Activated CD8-positive, alpha-beta memory T cell treated with anti-CD3 and anti-CD28 coated beads for 36 hours (primary cell): ENCODE data around the gene TEX35. TPM values are rescaled to one million over a fixed set of nuclear protein-coding genes. Genes with fewer than 3 reads are reported as not detected.

Experiments
- CTCF ChIA-PET: fragments of 350-600 bp; sonication (Branson Sonifier 250); formaldehyde crosslinking; loops from one replicate; lab custom pipeline; 2021; ENCODE audit warnings: antibody characterized with exemption; lab: Charles Lee
- POLR2A ChIA-PET: fragments of 350-600 bp; sonication (Branson Sonifier 250); formaldehyde crosslinking; loops from one replicate; lab custom pipeline; 2021; ENCODE audit warnings: antibody characterized with exemption; lab: Charles Lee
- total RNA-seq, 2 experiments: library from RNA; stranded (reverse); gene quantifications; one replicate each; pipeline ENCODE4 v1.2.3, GENCODE V29; 2021

Gene TEX35
- not detected for total RNA-seq

DNA sequence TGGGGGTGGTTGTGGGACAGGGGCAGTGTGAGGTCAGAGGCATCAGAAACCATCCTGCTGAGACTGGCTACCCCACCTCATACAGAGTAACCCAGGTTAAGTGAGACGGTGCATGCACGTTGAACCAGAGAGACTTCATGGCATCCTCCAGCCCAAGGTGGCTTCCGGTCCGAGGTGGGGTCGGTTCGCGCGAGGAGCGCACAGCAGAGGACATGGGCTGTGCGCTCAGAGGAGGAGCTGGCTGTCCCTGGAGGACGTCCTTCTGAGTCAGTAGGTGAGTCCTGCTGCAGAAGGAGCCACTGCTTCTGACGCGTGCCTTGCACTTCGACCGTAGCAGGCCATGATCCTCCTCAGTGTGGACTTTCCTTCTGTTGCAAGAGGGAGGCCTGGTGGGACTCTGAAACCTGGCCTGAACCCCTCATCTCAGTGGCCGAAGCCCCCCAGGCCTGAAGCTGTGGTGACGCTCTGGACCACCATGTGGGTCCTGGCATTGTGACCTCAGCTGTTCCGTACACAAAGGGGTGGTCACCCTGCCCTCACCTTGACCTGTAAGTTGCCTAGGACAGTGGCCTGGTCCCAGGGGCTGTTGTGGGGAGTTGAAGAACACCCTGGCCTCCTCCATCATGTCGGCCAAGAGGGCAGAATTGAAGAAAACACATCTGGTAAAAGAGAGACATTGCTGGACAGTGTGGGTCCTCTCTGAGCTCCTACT is at the start of gene TEX35:
Gene TEX35, plus strand, starts transcription at position 544 of the 712 bp plus-strand sequence. Its CDS starts 80 bp downstream, at position 624.
- ChIA-PET CTCF (no interaction called here), POLR2A (no interaction called here)

DNA sequence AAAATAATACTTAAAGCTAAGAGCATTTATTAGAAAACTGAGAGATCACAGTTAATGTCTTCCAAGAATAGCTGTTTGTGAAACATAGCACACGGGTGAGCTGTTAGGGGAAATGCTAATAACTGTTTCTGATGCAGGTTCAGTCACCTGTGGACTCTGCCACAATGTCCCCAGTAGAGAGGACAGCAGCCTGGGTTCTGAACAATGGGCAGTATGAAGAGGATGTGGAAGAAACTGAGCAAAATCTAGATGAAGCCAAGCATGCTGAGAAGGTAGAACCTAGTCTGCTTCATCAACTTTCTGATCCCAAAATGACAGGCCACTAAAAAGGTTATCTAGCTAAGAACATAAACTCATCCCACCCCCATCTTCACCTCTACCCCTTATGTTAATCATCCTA is 48.8 kb upstream of the TEX35 start:
- CTCF ChIA-PET: no interaction called here
- POLR2A ChIA-PET: no interaction called here

DNA sequence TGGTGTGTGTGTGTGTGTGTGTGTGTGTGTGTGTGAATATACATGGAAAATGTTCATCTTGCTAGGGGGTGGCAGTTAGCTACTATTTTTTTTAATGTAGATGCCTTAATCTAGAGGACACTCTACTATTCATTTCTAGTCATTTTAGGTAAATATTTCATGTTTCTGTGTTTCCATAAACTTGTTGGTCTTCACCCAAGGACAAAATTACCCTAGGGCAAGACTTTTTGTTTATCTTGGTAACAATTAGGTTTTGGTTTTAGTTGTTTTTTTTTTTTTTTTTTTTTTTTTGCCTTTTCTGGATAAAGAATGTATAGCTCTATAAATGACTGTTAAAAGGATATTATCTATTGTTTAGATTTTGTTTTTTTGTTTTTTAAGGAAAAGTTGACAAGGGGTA is 48.3 kb upstream of the TEX35 start:
- POLR2A ChIA-PET: interaction anchor here (0.6 kb wide), 1 partner anchor 518 kb away, joined by 4 read pairs; no protein-coding TSS in a partner anchor
- CTCF ChIA-PET: no interaction called here

DNA sequence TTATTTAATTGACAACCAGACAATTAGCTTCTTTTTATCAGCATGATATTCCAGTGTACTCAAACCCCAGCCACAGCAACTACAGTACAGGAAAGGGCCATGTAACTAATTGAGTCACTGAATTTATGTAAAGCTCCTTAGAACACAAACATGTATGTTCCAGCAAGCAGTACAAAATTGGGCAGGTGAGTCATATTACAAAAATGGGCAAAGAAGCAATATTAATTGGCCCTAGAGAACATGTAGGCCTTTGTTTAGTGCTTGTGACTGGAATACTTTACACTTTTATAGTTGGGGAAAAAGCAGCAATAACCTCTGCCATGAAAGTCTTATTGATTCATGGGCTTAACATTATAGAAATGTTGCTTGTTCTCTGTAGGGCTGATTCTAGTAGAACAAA is 47.9 kb upstream of the TEX35 start:
- ChIA-PET POLR2A (interaction anchor here (0.6 kb wide), 1 partner anchor 517 kb away, joined by 4 read pairs; no protein-coding TSS in a partner anchor), CTCF (interaction anchor here (1.0 kb wide), 1 partner anchor 122 kb away, joined by 3 read pairs; no protein-coding TSS in a partner anchor)

DNA sequence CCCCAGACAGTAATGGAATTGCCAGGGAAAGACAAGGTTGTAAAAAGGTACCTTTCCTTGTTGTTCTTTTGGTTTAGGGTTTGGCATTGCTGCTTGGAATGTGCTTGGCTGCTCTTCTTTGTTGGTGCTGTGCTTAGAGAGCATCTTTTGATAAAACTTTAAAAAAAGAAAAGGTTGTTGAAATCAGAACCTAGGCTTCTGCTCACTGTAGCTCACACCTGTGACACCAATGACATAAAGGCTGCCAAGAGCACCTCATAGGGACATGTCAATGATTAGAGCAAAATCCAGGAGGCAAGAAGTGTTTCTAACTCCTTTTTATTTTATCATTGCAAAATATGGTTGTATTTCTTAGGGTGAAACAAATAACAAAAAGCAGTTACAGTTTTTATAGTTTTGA is 45.1 kb upstream of the TEX35 start:
- ChIA-PET CTCF (no interaction called here), POLR2A (no interaction called here)

DNA sequence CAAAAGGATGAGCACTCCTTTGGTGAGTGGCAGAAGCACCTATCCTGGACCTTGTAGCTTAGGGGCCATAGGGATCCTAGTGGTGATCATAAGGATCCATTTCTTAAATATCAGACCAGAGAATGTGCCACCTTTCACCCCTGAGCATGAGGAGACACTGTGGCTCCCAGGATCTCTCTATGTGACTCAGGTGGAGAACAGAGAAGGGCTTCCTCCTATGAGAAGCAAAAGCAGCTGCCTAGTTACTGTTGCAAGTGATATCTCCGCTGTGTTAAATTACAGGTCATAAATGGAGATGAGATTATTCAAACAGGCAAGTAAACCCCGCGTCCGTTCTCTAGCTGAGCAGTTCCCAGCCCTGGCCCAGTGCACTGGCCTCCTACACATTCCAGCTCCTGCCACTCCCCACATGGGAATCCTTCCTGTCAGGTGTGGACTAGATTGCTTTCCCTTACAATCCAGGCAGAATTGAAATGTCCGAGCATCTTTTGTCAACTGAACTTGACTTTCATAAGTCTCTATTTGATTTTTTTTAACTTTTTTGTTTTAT is 42.4 kb upstream of the TEX35 start:
- ChIA-PET CTCF (no interaction called here), POLR2A (no interaction called here)

DNA sequence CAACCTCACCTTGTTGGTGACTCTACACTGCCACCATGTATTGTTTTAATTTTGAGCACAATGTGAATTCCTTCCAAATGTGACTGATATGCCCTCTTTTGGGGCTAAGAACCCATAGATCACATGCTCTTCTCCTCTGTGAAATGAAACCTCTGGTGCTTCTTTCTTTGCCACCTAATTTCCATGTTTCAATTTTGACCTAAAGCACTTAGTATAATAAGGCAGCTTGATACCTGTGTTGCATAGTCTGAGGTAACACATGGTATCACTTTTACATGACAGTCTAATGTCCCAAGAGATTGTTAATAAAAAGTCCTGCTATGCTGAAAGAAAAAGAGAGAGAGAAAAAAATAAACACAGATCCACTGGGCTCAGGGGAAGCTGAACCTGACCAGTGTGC is 40.4 kb upstream of the TEX35 start:
- ChIA-PET CTCF (no interaction called here), POLR2A (no interaction called here)

DNA sequence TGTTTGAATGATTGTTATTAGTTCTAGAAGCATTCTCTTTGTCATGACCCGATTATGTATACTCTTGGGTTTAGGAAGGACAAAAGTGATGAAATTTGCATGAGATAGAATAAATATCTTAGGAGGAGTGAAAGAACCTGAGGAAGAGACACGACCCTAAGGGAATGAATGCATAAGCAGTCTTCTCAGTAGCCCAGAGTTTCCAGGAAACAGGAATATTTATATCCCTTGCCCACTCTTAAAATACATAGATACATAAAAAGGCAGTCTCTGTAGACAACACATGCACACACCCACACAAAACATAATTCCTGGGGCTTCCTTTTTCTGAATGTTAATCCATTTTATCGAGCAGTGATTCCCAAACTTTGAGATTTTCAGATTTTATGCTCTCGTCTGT is 35.5 kb upstream of the TEX35 start:
- POLR2A ChIA-PET: no interaction called here

DNA sequence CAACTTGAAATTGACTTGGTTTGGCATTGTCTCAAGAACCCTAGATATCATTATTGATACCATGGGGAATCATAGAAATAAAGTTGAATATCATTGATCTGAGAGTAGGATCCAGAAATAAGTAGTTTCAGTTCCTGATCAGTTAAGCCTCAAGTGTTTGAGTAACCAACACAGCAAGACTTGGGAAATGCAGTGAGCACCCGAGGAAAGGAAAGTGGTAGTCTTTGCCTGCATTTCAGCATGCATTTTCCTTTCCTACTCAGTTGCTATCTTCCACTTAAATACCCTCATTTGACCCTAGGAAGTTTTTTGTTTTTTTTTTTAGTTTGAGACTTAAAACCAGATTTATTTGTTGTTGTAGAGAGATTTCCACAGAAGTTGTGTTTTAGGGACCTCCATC is 35.1 kb upstream of the TEX35 start:
- ChIA-PET CTCF (no interaction called here), POLR2A (no interaction called here)

More for the DNA sequence above, 35.5 kb upstream of the TEX35 start:
- CTCF ChIA-PET: no interaction called here

DNA sequence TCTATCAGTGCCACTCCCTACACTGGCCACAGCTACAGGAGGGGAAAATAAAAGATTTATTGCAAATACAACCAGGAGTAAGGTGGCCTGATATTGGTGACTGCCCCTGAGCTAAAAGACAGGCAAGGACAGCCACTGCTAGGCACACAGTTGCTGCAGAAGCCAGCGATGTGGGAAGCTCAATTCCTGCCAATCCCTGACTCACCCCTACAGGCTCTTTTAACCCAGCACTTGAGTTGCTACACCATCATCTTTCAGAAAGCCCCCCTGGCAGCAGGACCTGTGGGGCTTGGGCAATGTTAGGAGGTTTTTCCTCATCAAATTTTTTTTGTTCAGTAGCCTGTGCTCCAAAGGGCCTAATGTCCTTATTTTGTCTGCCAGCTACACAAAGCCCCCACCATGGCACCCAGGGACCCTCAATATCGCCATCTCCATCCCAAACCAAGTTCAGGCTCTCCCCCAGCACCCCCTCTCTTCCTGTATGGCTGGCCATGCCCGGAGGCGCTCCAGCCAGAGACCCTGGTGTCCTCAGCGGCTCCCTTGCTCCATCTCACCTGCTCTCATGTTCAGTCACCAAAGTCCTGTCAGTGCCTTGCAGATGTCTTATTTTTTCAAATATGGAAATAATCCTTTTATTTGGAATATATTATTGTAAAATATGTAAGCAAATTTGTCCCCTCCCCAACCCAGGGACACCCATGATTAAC is 29.5 kb upstream of the TEX35 start:
- ChIA-PET POLR2A (no interaction called here), CTCF (interaction anchor here (0.8 kb wide), 1 partner anchor 11 kb away, joined by 3 read pairs; no protein-coding TSS in a partner anchor)

DNA sequence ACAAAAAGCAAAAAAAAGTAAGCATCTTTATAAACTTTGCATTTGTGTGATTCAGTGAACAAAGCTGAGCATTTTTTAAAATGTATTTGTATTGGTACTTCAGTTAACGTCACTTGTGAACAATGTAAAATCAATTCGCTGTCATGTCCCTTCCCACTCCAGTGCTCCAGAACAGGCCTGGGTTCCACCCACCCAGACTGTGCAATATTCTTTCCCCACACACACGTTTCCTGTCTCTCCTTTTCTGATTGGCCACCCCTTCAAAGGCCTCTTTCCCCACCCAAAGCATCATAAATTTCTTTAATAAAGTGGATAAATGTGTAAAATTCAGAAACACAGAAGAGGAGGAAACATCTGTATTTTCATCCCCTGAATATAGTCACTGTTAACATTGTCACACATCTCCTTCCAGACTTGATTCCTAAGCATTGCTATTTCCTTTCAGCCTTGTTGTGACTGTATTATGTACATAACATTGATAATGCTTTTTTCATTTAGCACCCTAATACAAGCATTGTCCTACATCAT is 28.1 kb upstream of the TEX35 start:
- ChIA-PET POLR2A (no interaction called here), CTCF (no interaction called here)

DNA sequence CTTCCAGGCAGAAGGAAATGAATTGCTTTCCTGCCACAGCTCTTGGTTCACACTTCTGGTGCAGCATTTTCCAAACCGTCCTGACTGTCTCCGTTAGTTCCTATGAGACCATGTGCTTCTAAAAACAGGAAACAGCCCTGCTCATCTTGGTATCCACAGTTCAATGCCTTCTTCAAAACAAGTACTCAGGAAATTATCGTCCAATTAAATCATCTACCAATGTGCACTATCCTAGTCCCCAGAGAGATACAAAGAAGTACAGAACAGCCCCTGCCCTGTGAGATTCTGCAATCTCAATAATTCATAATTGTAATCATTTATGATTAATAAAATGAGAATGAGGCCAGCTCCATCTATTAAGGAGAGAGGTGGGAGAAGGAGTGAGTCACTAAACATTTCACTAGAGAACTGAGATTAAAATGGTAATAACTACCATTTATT is 27.3 kb upstream of the TEX35 start:
- ChIA-PET CTCF (no interaction called here), POLR2A (no interaction called here)

DNA sequence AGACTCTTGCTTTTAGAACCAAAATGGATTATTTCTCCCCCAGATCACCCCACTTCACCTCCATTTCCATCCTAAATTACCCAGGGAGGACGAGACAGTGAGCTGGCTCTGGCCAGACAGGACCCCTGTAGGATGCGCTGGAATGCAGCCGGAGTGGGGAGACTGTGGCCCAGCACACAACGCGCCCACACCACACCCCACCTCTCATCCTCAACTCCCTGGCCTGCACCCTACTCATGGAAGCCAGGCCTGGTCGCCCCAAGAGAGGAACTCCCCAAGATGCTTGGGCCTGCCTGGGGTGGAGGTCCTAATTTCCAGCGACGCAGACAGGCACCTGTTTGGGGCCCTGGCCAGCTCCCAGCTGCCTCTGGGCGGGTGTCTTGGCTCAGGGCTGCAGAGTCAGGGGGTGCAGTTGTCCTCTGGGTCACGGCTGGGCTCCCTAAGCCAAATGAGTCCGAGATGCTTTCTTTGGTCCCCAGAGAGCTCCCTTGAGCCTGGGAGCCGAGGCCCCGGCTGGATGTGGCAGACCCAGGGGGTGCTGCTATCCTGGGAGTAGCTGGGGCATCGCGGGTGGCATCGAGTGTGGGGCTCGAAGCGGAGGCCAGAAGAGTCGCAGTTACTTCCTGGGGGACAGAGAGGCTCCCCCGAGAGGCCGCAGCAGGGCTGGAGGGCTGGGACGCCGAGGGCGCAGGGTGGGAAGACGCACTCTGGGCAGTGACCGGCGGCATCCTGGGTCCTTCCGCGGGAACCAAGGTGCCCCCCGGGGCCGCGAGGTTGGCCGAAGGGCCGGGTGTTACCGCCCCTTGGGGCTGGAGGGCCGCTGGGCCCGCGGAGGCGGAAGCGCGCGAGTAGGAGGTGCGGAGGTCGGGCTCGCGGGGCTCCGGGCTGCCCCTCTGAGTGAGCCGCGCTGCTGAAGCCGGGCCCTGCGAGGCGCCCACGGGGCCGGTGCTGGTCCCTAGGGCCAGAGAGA is 26.5 kb upstream of the TEX35 start:
- ChIA-PET POLR2A (no interaction called here), CTCF (no interaction called here)

DNA sequence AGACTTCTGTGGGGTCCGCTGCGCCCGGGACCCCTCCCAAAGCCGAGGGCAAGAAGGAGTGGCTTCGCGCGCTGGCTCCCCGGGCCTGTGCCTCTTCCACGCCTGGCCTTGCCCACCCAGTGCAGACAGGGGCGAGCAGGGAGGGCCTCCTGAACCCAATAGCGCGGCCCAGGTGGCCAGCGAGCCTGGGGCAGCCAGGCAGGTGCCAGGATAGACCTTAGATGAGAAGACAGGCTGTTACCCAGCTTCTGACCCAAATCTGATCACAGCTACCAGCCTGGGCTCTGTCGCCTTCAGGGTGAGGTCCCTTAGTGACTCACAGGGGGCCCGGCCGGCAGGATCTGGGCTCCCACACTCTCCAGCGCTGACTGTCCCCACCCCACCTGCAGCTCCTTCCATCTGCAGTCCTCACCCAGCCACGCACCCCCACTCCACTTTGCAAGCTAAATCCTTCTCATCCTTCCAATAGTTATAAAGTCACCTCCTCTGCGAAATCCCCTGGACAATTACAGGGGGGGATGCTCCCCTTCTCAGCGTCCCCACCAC is 25.8 kb upstream of the TEX35 start:
- ChIA-PET CTCF (no interaction called here), POLR2A (no interaction called here)

DNA sequence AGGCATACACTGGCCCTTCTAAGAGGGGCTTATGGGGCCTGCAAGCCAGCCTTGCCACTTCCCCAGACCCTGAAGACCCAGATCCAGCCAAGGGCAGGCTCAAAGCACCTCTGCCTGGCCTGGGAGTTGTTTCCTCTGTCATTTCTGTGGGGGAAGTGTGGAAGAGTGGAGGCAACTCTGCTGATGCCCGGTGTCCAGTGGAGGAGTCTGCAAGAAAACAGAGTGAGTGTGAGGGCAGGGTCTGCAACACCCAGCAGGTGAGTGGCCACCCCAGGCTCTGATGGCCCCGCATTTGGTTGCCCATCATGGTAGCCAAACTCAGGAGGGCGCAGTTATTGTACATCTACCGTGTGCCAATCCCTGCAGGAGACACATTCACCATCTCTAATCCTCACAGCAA is 24.5 kb upstream of the TEX35 start:
- CTCF ChIA-PET: no interaction called here
- POLR2A ChIA-PET: no interaction called here

DNA sequence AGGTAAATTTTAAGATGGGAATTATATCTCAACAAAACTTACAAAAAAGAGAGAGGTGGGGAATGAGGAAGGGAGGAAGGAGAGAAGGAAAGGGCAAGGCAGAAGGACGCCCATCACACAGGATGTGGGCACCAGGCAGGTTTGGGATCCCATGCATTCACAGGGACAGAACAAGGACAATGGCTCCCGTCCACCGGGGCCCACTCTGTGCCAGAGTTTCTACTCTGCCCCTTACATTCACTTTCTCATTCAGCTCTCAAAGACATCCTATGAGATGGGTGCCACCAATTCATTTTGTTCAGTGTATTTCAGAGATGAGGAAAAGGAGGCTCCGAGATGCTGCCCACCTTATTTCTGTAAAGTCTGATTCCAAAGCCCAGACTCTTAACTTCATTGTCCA is 23.5 kb upstream of the TEX35 start:
- POLR2A ChIA-PET: no interaction called here
- CTCF ChIA-PET: no interaction called here

DNA sequence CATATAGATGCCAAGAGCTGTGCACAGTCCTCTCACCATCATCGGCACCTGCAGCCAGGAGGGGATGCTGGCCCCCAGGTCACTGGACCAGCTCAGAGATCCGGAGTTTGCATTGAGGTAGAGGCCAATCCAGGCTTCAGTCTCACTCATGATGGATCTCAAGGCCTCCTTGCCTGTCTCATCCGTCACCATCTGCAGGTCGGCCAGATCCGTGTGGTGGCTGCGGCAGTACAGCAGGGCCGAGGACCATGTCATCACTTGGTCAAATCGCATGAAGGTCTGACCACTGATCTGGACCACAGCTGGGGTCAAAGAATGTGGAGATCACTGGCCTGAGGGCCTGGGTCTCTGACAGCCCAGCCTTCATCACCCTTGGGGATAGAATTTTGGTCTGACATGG is 22.8 kb upstream of the TEX35 start:
- CTCF ChIA-PET: no interaction called here
- POLR2A ChIA-PET: no interaction called here

DNA sequence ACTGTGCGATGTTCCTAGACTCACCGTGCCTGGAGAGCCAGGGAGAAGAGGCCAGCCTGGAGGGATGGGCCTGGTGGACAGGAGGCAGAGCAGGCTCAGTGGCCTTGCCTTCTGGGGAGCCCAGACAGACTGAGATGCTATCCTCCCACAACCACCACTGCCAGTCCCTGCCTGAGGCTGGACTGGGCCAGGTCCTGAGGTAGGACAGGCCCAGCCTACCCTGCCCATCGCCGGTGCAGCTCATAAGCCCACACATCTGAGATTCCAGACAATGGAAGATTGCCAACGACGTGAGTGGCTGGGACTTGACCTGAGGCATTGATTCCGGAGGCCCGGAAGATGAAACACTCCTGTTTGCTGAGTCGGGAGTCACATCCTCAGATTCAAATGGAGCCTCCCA is 21.9 kb upstream of the TEX35 start:
- POLR2A ChIA-PET: no interaction called here
- CTCF ChIA-PET: no interaction called here

DNA sequence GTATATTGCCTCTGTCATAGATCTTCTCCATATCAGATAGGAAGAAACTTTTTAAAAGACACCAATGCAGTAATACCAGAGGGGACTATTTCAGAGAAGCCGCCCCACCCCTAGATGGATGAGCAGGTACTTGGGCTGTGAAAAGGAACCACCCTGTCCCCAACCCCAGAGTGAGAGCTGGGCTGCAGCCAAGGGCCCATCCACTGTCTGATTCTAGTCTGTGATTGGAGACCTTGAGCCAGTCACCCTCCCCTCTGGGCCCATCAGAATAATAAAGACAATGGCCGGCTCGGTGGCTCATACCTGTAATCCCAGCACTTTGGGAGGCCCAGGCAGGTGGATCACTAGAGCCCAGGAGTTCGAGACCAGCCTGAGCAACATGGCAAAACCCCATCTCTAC is 21.2 kb upstream of the TEX35 start:
- ChIA-PET POLR2A (no interaction called here), CTCF (no interaction called here)
